ENCODE data around the gene SPATA13.

Gene SPATA13

DNA sequence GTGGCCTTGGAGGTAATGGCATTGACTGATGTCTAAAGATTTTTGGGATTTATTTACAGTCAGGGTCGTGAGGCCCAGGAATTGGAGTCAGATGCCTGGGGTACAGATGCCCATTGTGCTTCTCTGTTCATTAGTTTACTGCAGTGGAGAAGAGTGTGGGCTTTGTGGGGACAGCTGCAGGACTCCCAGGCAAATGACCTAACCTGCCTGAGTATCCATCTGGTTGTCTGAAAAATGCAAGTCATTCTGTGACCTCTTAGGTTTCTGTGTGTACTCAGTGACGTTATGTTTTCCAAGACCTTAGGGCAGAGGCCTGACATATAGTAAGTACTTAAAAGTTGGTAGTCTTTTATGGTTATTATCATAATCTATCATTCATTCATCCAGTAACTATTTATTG, 60.5 kb downstream of the SPATA13 start:
- peaks cover 41% of the 10 kb centered on the region for H3K4me1 ChIP-seq (ENCODE audit: low read length)
- H3K4me2 ChIP-seq (ENCODE audit: low read length): no peak overlapping the region
- no peaks in the 10 kb centered on the region for H3K79me2 ChIP-seq (ENCODE audit: low read length)
- H3K36me3 ChIP-seq (replicated peaks; ENCODE audit: low read depth, low read length): no peaks in the 10 kb centered on the region
- H2AFZ ChIP-seq (ENCODE audit: low read depth, low read length): no peak overlapping the region
- H3K9ac ChIP-seq (ENCODE audit: low read length): no peak overlapping the region
- no peaks in the 10 kb centered on the region for H3K9me3 ChIP-seq (ENCODE audit: insufficient read depth, low read length)
- TF ChIP-seq, protein P1, sequence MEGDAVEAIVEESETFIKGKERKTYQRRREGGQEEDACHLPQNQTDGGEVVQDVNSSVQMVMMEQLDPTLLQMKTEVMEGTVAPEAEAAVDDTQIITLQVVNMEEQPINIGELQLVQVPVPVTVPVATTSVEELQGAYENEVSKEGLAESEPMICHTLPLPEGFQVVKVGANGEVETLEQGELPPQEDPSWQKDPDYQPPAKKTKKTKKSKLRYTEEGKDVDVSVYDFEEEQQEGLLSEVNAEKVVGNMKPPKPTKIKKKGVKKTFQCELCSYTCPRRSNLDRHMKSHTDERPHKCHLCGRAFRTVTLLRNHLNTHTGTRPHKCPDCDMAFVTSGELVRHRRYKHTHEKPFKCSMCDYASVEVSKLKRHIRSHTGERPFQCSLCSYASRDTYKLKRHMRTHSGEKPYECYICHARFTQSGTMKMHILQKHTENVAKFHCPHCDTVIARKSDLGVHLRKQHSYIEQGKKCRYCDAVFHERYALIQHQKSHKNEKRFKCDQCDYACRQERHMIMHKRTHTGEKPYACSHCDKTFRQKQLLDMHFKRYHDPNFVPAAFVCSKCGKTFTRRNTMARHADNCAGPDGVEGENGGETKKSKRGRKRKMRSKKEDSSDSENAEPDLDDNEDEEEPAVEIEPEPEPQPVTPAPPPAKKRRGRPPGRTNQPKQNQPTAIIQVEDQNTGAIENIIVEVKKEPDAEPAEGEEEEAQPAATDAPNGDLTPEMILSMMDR (IDR thresholded peaks at IDR 0.05; ENCODE audit: low read depth, low read length): no peak
- TF ChIP-seq EZH2phosphoT487 (IDR thresholded peaks at IDR 0.05; ENCODE audit: low read depth): no peak
- no peaks in the 10 kb centered on the region for H4K20me1 ChIP-seq (ENCODE audit: insufficient read depth, low read length)
- H3K4me3 ChIP-seq (ENCODE audit: low read length): no peak overlapping the region
- H3K27me3 ChIP-seq (ENCODE audit: low read depth, low read length): no peaks in the 10 kb centered on the region
- H3K27ac ChIP-seq (ENCODE audit: low read length): no peak overlapping the region

DNA sequence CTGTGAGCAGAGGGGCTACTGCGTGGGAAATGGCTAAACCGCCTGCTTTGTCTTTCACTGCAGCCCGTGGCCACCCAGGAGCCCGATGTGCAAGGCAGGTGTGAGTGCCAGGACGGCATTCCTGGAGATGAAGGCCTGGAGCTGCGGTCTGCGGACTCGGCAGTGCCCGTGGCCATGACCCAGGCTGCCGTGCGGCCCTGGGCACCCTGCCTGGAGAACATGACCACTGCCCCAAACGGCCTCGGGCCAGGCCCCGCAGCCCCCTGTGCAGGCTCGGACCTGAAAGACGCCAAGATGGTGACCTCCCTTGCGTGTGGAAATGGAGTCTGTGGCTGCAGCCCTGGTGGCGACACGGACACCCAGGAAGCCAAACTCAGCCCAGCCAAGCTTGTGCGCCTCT, 62.2 kb downstream of the SPATA13 start:
- Histone ChIP-seq H3K4me1 (ENCODE audit: low read length) (peaks cover 24% of the 10 kb centered on the region), H3K9ac (ENCODE audit: low read length) (no peak overlapping the region), H3K9me3 (ENCODE audit: insufficient read depth, low read length) (no peaks in the 10 kb centered on the region), H3K27ac (ENCODE audit: low read length) (no peak overlapping the region), H3K4me2 (ENCODE audit: low read length) (no peak overlapping the region), H3K4me3 (ENCODE audit: low read length) (no peak overlapping the region), H3K79me2 (ENCODE audit: low read length) (no peaks in the 10 kb centered on the region), H2AFZ (ENCODE audit: low read depth, low read length) (no peak overlapping the region), H3K27me3 (ENCODE audit: low read depth, low read length) (no peaks in the 10 kb centered on the region), H3K36me3 (replicated peaks; ENCODE audit: low read depth, low read length) (no peaks in the 10 kb centered on the region), H4K20me1 (ENCODE audit: insufficient read depth, low read length) (no peaks in the 10 kb centered on the region)
- TF ChIP-seq EZH2phosphoT487 (IDR thresholded peaks at IDR 0.05; ENCODE audit: low read depth): no peak
- TF ChIP-seq, protein P1 (IDR thresholded peaks at IDR 0.05; ENCODE audit: low read depth, low read length): no peak

DNA sequence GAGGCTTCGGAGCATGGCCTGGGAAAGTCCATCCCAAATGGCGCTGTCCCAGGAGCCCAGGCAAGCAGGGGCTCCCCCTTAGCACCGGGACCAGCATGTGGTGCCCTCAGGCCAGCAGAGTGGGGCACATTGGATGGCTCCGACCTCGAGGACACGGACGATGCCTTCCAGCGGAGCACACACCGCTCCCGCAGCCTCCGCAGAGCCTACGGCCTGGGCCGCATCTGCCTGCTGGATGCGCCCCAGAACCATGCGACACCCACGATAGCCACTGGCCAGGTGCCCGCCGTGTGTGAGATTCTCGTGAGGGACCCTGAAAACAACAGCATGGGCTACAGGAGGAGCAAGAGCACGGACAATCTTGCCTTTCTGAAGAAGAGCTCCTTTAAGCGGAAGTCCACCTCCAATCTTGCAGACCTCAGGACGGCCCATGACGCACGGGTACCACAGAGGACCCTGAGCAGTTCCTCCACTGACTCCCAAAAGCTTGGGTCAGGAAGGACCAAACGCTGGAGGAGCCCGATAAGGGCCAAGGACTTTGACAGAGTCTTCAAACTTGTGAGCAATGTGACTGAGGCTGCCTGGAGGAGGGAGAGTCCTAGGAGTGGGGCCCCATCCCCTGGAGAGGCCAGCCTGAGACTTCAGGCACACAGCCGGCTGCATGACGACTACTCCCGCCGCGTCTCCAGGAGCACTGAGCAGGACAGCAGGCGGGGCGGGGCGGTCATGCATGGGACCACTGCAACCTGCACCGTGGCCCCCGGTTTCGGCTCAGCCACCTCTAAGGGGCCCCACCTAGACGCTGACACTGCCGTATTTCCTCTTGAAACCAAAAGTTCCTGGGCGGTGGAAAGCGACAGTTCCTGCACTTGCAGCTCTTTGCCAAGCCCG, 63.1 kb downstream of the SPATA13 start:
- Histone ChIP-seq H3K9me3 (ENCODE audit: insufficient read depth, low read length) (no peaks in the 10 kb centered on the region), H3K4me2 (ENCODE audit: low read length) (peak overlapping the region; percentile 62), H2AFZ (ENCODE audit: low read depth, low read length) (no peak overlapping the region), H3K4me3 (ENCODE audit: low read length) (peak overlapping the region; percentile 35; the same call in 1 of the 2 replicates), H3K4me1 (ENCODE audit: low read length) (peaks cover 23% of the 10 kb centered on the region), H3K27ac (ENCODE audit: low read length) (no peak overlapping the region), H3K79me2 (ENCODE audit: low read length) (no peaks in the 10 kb centered on the region), H3K36me3 (replicated peaks; ENCODE audit: low read depth, low read length) (no peaks in the 10 kb centered on the region), H4K20me1 (ENCODE audit: insufficient read depth, low read length) (no peaks in the 10 kb centered on the region), H3K9ac (ENCODE audit: low read length) (no peak overlapping the region), H3K27me3 (ENCODE audit: low read depth, low read length) (no peaks in the 10 kb centered on the region)
- no peak for TF ChIP-seq EZH2phosphoT487 (IDR thresholded peaks at IDR 0.05; ENCODE audit: low read depth)
- TF ChIP-seq, protein P1 (IDR thresholded peaks at IDR 0.05; ENCODE audit: low read depth, low read length): no peak

DNA sequence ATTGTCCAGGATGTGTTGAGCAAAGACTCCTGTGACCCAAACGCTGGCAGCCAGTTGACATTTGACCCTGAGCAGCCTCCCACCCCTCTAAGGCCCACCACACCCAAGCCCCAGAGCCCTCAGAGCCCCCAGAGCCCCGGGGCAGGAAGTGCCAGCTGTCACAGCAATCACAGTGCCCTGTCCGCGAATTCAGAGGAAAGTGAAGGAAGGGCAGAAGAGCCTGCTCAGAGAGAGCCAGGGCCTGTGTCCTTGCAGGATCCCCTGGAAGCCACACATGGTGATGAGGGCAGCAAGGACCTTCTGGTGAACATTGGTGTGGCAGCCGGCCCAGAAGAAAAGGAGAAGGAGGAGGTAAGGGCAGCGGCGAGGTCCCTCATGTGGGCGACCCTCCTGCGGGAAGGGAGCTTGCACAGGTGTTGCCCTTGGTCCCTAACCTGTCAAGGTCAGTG, 63.7 kb downstream of the SPATA13 start:
- H3K79me2 ChIP-seq (ENCODE audit: low read length): no peaks in the 10 kb centered on the region
- H3K4me1 ChIP-seq (ENCODE audit: low read length): peaks cover 23% of the 10 kb centered on the region
- no peaks in the 10 kb centered on the region for H3K27me3 ChIP-seq (ENCODE audit: low read depth, low read length)
- H3K9me3 ChIP-seq (ENCODE audit: insufficient read depth, low read length): no peaks in the 10 kb centered on the region
- no peak overlapping the region for H2AFZ ChIP-seq (ENCODE audit: low read depth, low read length)
- H3K4me2 ChIP-seq (ENCODE audit: low read length): peak overlapping the region; percentile 62
- TF ChIP-seq, protein P1 (IDR thresholded peaks at IDR 0.05; ENCODE audit: low read depth, low read length): no peak
- no peak for TF ChIP-seq EZH2phosphoT487 (IDR thresholded peaks at IDR 0.05; ENCODE audit: low read depth)
- H3K36me3 ChIP-seq (replicated peaks; ENCODE audit: low read depth, low read length): no peaks in the 10 kb centered on the region
- peak overlapping the region; percentile 35; the same call in 1 of the 2 replicates for H3K4me3 ChIP-seq (ENCODE audit: low read length)
- H3K27ac ChIP-seq (ENCODE audit: low read length): no peak overlapping the region
- no peaks in the 10 kb centered on the region for H4K20me1 ChIP-seq (ENCODE audit: insufficient read depth, low read length)
- no peak overlapping the region for H3K9ac ChIP-seq (ENCODE audit: low read length)

All from OCI-LY3 (cell line).